Activated B cell treated with CpG ODN at 0.5 μM for 24 hours (primary cell): ENCODE data around the gene POLN. TPM values are rescaled to one million over a fixed set of nuclear protein-coding genes. Genes with fewer than 3 reads are reported as not detected.
"Not testable (repeated sequence)": the region's sequence is repeated elsewhere in the genome, so short reads cannot be mapped to it uniquely, and the experiment has no call there.

Experiments
- ATAC-seq: fragments of 200-7000 bp; cut with Tn5 transposase; one replicate; pipeline ENCODE4 v1.10.0; 2021; ENCODE audit warnings: low read depth, mild to moderate bottlenecking, moderate library complexity
- CTCF ChIA-PET: fragments of 350-600 bp; sonication (Branson Sonifier 250); formaldehyde crosslinking; loops from one replicate; lab custom pipeline; 2021; ENCODE audit warnings: antibody characterized with exemption; lab: Charles Lee
- POLR2A ChIA-PET: fragments of 350-600 bp; sonication (Branson Sonifier 250); formaldehyde crosslinking; loops from one replicate; lab custom pipeline; 2021; ENCODE audit warnings: antibody characterized with exemption; lab: Charles Lee
- DNase-seq: peaks from one replicate; pipeline ENCODE4 v3.0.0; 2022
- H3K27ac Mint-ChIP-seq: one replicate; pipeline ENCODE4 v1.8.0; 2020; ENCODE audit warnings: mixed read lengths
- H3K27me3 Mint-ChIP-seq: one replicate; pipeline ENCODE4 v1.8.0; 2021; ENCODE audit warnings: mixed read lengths
- H3K36me3 Mint-ChIP-seq: one replicate; pipeline ENCODE4 v1.8.0; 2021; ENCODE audit warnings: low read depth, mixed read lengths
- H3K4me1 Mint-ChIP-seq: one replicate; pipeline ENCODE4 v1.8.0; 2021; ENCODE audit warnings: mixed read lengths
- H3K4me3 Mint-ChIP-seq: one replicate; pipeline ENCODE4 v1.8.0; 2020; ENCODE audit warnings: mild to moderate bottlenecking, mixed read lengths
- H3K9me3 Mint-ChIP-seq: one replicate; pipeline ENCODE4 v1.8.0; 2020; ENCODE audit warnings: mixed read lengths
- CTCF ChIP-seq: fragments of 200-600 bp; IDR thresholded peaks from one replicate; pipeline ENCODE4 v1.8.0; 2022; ENCODE audit warnings: antibody characterized with exemption, mild to moderate bottlenecking
- intact Hi-C: fragments of 100-400 bp; cut with micrococcal nuclease; formaldehyde crosslinking; loops from one replicate; pipeline ENCODE4 v1.15.1; 2024
- total RNA-seq: library from RNA; stranded (reverse); gene quantifications from 2 replicates; pipeline ENCODE4 v1.2.3, GENCODE V29; 2022

POLN gene
- total RNA-seq, 1 donor from 2014 or later, result 1.4 TPM

GRCh38 chr4:2036866-2037265 lies 205.1 kb downstream of the POLN start:
- no peak overlapping the region for H3K4me3 Mint-ChIP-seq
- CTCF ChIA-PET, result no interaction called here
- peaks cover 34% of the 10 kb centered on the region for H3K27me3 Mint-ChIP-seq
- H3K36me3 Mint-ChIP-seq, result no peaks in the 10 kb centered on the region
- no peak for ATAC-seq
- DNase-seq, result no peak
- no peak for TF ChIP-seq CTCF
- no peaks in the 10 kb centered on the region for H3K9me3 Mint-ChIP-seq
- intact Hi-C loops, result no loop called here
- H3K4me1 Mint-ChIP-seq, result peaks cover 7% of the 10 kb centered on the region
- no peak overlapping the region for H3K27ac Mint-ChIP-seq
- POLR2A ChIA-PET, result no interaction called here

GRCh38 chr4:2036327-2036726 lies 205.6 kb downstream of the POLN start:
- TF ChIP-seq CTCF, result no peak
- Mint-ChIP-seq H3K36me3 (no peaks in the 10 kb centered on the region), H3K27ac (no peak overlapping the region), H3K4me1 (peaks cover 5% of the 10 kb centered on the region), H3K27me3 (peaks cover 34% of the 10 kb centered on the region), H3K4me3 (no peak overlapping the region), H3K9me3 (no peaks in the 10 kb centered on the region)
- intact Hi-C loops, result no loop called here
- ChIA-PET POLR2A (no interaction called here), CTCF (no interaction called here)
- DNase-seq, result no peak
- no peak for ATAC-seq

- H3K36me3 Mint-ChIP-seq, CTCF ChIA-PET, H3K9me3 Mint-ChIP-seq, H3K4me3 Mint-ChIP-seq, DNase-seq, ATAC-seq, H3K27ac Mint-ChIP-seq, H3K4me1 Mint-ChIP-seq, POLR2A ChIA-PET, intact Hi-C loops: not testable (repeated sequence)
- H3K27me3 Mint-ChIP-seq, result peaks cover 45% of the 10 kb centered on the region
These were observed 210.8 kb downstream of the POLN start for GRCh38 chr4:2031161-2031560.

GRCh38 chr4:2027120-2027519 lies 214.8 kb downstream of the POLN start:
- Mint-ChIP-seq H3K27me3 (peaks cover 49% of the 10 kb centered on the region), H3K9me3 (peaks cover 12% of the 10 kb centered on the region)
- H3K4me3 Mint-ChIP-seq, H3K36me3 Mint-ChIP-seq, POLR2A ChIA-PET, intact Hi-C loops, H3K4me1 Mint-ChIP-seq, ATAC-seq, CTCF ChIA-PET, H3K27ac Mint-ChIP-seq, DNase-seq: not testable (repeated sequence)

GRCh38 chr4:2025817-2026216 lies 216.1 kb downstream of the POLN start:
- ChIA-PET CTCF (no interaction called here), POLR2A (no interaction called here)
- peaks cover 12% of the 10 kb centered on the region for H3K9me3 Mint-ChIP-seq
- H3K27me3 Mint-ChIP-seq, result peaks cover 53% of the 10 kb centered on the region
- ATAC-seq (no peak), DNase-seq (no peak)
- no peaks in the 10 kb centered on the region for H3K36me3 Mint-ChIP-seq
- H3K27ac Mint-ChIP-seq, result no peak overlapping the region
- H3K4me1 Mint-ChIP-seq, result no peaks in the 10 kb centered on the region
- TF ChIP-seq CTCF, result no peak
- no peak overlapping the region for H3K4me3 Mint-ChIP-seq
- intact Hi-C loops, result no loop called here

- Mint-ChIP-seq H3K27ac (no peak overlapping the region), H3K4me3 (no peak overlapping the region), H3K36me3 (no peaks in the 10 kb centered on the region), H3K4me1 (no peaks in the 10 kb centered on the region), H3K27me3 (peaks cover 48% of the 10 kb centered on the region), H3K9me3 (peaks cover 12% of the 10 kb centered on the region)
- TF ChIP-seq CTCF, result no peak
- ATAC-seq, result no peak
- ChIA-PET POLR2A (no interaction called here), CTCF (no interaction called here)
- DNase-seq, result no peak
- intact Hi-C loops, result no loop called here
These were observed 217.2 kb downstream of the POLN start for GRCh38 chr4:2024683-2025082.

Other genes starting within 250 kb of the POLN start
- gene NELFA, start 233.1 kb downstream of the POLN start, total RNA-seq, result 44.7 and 49.9 TPM in 2 replicates
- gene NAT8L, start 182.8 kb downstream of the POLN start, total RNA-seq, result 0.15 and 0.24 TPM in 2 replicates
- 17.9 and 19.0 TPM in 2 replicates for gene HAUS3, start within 50 bp of the POLN start, total RNA-seq
- 28.7 and 36.7 TPM in 2 replicates for gene MXD4, start 20.0 kb upstream of the POLN start, total RNA-seq
- gene ZFYVE28, start 176.5 kb upstream of the POLN start, total RNA-seq, result 5.9 and 6.1 TPM in 2 replicates
- gene CFAP99, start 176.8 kb upstream of the POLN start, total RNA-seq, result not detected in 2 replicates
- gene RNF4, start 227.0 kb upstream of the POLN start, total RNA-seq, result 93.5 and 93.6 TPM in 2 replicates